ENCODE measurements around the gene MBTPS1. TPM values are rescaled to one million over a fixed set of nuclear protein-coding genes. Genes with fewer than 3 reads are reported as not detected.

The MBTPS1 gene
- total RNA-seq, 1 experiment from 2014 or later, result 46.9 TPM

DNA sequence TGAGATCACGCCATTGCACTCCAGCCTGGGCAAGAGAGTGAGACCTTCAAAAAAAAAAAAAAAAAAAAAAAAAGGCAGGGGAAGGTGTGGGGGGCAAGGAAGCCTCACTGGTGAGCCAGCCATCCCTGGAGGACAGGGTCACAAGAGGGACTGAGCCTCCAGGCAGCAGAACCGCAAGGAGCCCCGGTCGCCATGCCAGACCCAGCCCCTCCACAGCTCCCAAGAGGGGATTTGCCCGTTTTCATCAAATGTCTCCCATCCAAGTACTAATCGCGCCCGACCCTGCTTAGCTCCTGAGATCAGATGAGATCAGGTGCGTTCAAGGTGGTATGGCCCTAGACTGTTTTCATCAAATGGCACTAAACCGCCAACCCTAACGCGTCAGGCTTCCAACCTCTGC lies 77.0 kb downstream of the MBTPS1 start:
- DNase-seq (ENCODE audit: low spot score) (no peak), ATAC-seq (no peak)
- TF ChIP-seq, protein P1, sequence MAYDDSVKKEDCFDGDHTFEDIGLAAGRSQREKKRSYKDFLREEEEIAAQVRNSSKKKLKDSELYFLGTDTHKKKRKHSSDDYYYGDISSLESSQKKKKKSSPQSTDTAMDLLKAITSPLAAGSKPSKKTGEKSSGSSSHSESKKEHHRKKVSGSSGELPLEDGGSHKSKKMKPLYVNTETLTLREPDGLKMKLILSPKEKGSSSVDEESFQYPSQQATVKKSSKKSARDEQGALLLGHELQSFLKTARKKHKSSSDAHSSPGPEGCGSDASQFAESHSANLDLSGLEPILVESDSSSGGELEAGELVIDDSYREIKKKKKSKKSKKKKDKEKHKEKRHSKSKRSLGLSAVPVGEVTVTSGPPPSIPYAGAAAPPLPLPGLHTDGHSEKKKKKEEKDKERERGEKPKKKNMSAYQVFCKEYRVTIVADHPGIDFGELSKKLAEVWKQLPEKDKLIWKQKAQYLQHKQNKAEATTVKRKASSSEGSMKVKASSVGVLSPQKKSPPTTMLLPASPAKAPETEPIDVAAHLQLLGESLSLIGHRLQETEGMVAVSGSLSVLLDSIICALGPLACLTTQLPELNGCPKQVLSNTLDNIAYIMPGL (CRISPR knock-in tag; IDR thresholded peaks at IDR 0.05), result no peak
- no peak for TF ChIP-seq FOXP1 (CRISPR knock-in tag; IDR thresholded peaks at IDR 0.05; ENCODE audit: borderline replicate concordance)
- TF ChIP-seq KAT7 (CRISPR knock-in tag; IDR thresholded peaks at IDR 0.05; ENCODE audit: borderline replicate concordance), result no peak
- TF ChIP-seq EMX1 (CRISPR knock-in tag; IDR thresholded peaks at IDR 0.05), result no peak
- TF ChIP-seq, protein P2, sequence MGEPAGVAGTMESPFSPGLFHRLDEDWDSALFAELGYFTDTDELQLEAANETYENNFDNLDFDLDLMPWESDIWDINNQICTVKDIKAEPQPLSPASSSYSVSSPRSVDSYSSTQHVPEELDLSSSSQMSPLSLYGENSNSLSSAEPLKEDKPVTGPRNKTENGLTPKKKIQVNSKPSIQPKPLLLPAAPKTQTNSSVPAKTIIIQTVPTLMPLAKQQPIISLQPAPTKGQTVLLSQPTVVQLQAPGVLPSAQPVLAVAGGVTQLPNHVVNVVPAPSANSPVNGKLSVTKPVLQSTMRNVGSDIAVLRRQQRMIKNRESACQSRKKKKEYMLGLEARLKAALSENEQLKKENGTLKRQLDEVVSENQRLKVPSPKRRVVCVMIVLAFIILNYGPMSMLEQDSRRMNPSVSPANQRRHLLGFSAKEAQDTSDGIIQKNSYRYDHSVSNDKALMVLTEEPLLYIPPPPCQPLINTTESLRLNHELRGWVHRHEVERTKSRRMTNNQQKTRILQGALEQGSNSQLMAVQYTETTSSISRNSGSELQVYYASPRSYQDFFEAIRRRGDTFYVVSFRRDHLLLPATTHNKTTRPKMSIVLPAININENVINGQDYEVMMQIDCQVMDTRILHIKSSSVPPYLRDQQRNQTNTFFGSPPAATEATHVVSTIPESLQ (CRISPR knock-in tag; IDR thresholded peaks at IDR 0.05), result no peak
- TF ChIP-seq, protein P3, sequence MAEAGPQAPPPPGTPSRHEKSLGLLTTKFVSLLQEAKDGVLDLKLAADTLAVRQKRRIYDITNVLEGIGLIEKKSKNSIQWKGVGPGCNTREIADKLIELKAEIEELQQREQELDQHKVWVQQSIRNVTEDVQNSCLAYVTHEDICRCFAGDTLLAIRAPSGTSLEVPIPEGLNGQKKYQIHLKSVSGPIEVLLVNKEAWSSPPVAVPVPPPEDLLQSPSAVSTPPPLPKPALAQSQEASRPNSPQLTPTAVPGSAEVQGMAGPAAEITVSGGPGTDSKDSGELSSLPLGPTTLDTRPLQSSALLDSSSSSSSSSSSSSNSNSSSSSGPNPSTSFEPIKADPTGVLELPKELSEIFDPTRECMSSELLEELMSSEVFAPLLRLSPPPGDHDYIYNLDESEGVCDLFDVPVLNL (CRISPR knock-in tag; IDR thresholded peaks at IDR 0.05; ENCODE audit: borderline replicate concordance, low read depth), result no peak
- TF ChIP-seq, protein P4, sequence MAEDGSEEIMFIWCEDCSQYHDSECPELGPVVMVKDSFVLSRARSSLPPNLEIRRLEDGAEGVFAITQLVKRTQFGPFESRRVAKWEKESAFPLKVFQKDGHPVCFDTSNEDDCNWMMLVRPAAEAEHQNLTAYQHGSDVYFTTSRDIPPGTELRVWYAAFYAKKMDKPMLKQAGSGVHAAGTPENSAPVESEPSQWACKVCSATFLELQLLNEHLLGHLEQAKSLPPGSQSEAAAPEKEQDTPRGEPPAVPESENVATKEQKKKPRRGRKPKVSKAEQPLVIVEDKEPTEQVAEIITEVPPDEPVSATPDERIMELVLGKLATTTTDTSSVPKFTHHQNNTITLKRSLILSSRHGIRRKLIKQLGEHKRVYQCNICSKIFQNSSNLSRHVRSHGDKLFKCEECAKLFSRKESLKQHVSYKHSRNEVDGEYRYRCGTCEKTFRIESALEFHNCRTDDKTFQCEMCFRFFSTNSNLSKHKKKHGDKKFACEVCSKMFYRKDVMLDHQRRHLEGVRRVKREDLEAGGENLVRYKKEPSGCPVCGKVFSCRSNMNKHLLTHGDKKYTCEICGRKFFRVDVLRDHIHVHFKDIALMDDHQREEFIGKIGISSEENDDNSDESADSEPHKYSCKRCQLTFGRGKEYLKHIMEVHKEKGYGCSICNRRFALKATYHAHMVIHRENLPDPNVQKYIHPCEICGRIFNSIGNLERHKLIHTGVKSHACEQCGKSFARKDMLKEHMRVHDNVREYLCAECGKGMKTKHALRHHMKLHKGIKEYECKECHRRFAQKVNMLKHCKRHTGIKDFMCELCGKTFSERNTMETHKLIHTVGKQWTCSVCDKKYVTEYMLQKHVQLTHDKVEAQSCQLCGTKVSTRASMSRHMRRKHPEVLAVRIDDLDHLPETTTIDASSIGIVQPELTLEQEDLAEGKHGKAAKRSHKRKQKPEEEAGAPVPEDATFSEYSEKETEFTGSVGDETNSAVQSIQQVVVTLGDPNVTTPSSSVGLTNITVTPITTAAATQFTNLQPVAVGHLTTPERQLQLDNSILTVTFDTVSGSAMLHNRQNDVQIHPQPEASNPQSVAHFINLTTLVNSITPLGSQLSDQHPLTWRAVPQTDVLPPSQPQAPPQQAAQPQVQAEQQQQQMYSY (CRISPR knock-in tag; IDR thresholded peaks at IDR 0.05), result no peak
- TF ChIP-seq GRHL2 (CRISPR knock-in tag; IDR thresholded peaks at IDR 0.05; ENCODE audit: insufficient replicate concordance, severe bottlenecking), result no peak
- no peak for TF ChIP-seq ZNF232 (CRISPR knock-in tag; IDR thresholded peaks at IDR 0.05)
- TF ChIP-seq ZNF138 (CRISPR knock-in tag; conservative IDR thresholded peaks at IDR 0.05), result no peak
- no peak for TF ChIP-seq SMAD4 (CRISPR knock-in tag; IDR thresholded peaks at IDR 0.05)
- no peak for TF ChIP-seq RORB (CRISPR knock-in tag; IDR thresholded peaks at IDR 0.05)
- TF ChIP-seq JUN (CRISPR knock-in tag; IDR thresholded peaks at IDR 0.05), result no peak
- TF ChIP-seq, protein P5, sequence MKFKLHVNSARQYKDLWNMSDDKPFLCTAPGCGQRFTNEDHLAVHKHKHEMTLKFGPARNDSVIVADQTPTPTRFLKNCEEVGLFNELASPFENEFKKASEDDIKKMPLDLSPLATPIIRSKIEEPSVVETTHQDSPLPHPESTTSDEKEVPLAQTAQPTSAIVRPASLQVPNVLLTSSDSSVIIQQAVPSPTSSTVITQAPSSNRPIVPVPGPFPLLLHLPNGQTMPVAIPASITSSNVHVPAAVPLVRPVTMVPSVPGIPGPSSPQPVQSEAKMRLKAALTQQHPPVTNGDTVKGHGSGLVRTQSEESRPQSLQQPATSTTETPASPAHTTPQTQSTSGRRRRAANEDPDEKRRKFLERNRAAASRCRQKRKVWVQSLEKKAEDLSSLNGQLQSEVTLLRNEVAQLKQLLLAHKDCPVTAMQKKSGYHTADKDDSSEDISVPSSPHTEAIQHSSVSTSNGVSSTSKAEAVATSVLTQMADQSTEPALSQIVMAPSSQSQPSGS (CRISPR knock-in tag; IDR thresholded peaks at IDR 0.05; ENCODE audit: borderline replicate concordance, low read depth), result no peak
- no peak for TF ChIP-seq TCF7 (CRISPR knock-in tag; IDR thresholded peaks at IDR 0.05; ENCODE audit: low read depth)
- no peak for TF ChIP-seq GABPB1 (CRISPR knock-in tag; IDR thresholded peaks at IDR 0.05)
- TF ChIP-seq, protein P6, sequence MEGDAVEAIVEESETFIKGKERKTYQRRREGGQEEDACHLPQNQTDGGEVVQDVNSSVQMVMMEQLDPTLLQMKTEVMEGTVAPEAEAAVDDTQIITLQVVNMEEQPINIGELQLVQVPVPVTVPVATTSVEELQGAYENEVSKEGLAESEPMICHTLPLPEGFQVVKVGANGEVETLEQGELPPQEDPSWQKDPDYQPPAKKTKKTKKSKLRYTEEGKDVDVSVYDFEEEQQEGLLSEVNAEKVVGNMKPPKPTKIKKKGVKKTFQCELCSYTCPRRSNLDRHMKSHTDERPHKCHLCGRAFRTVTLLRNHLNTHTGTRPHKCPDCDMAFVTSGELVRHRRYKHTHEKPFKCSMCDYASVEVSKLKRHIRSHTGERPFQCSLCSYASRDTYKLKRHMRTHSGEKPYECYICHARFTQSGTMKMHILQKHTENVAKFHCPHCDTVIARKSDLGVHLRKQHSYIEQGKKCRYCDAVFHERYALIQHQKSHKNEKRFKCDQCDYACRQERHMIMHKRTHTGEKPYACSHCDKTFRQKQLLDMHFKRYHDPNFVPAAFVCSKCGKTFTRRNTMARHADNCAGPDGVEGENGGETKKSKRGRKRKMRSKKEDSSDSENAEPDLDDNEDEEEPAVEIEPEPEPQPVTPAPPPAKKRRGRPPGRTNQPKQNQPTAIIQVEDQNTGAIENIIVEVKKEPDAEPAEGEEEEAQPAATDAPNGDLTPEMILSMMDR (IDR thresholded peaks at IDR 0.05), result no peak
- TF ChIP-seq, protein P7, sequence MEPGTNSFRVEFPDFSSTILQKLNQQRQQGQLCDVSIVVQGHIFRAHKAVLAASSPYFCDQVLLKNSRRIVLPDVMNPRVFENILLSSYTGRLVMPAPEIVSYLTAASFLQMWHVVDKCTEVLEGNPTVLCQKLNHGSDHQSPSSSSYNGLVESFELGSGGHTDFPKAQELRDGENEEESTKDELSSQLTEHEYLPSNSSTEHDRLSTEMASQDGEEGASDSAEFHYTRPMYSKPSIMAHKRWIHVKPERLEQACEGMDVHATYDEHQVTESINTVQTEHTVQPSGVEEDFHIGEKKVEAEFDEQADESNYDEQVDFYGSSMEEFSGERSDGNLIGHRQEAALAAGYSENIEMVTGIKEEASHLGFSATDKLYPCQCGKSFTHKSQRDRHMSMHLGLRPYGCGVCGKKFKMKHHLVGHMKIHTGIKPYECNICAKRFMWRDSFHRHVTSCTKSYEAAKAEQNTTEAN (CRISPR knock-in tag; IDR thresholded peaks at IDR 0.05), result no peak
- TF ChIP-seq GTF2I (CRISPR knock-in tag; conservative IDR thresholded peaks at IDR 0.05), result no peak
- TF ChIP-seq HMGA2 (CRISPR knock-in tag; IDR thresholded peaks at IDR 0.05), result no peak
- Mint-ChIP-seq H3K27ac (no peak overlapping the region), H3K36me3 (0 out of 2 replicates have a peak, but pooled peaks cover 3% of the 10 kb centered on the region), H3K4me1 (peaks cover 17% of the 10 kb centered on the region), H3K4me3 (no peak overlapping the region), H3K27me3 (ENCODE audit: low read depth) (peaks cover 4% of the 10 kb centered on the region; the same call in 1 of the 2 replicates), H3K9me3 (peaks cover 17% of the 10 kb centered on the region)
- ChIA-PET CTCF (interaction anchor here (10.2 kb wide), 1 partner anchor 82 kb away, joined by 131 read pairs; no protein-coding TSS in a partner anchor), POLR2A (interaction anchor here (0.6 kb wide), 1 partner anchor 22 kb away, joined by 6 read pairs; no protein-coding TSS in a partner anchor)
